ENCODE measurements around the gene ATG9B.

The ATG9B gene

GRCh38 chr7:151059367-151060112 lies 35.2 kb upstream of the ATG9B start, which contains the start of gene SLC4A2:
Gene SLC4A2, plus strand, starts transcription at chr7:151059589. Its CDS starts 2,399 bp downstream, at chr7:151061988.
- no peak for TF ChIP-seq ZFP3 (CRISPR knock-in tag; IDR thresholded peaks at IDR 0.05)
- TF ChIP-seq POU6F1 (CRISPR knock-in tag; IDR thresholded peaks at IDR 0.05; ENCODE audit: borderline replicate concordance, low read depth) = no peak
- TF ChIP-seq CSRNP3 (CRISPR knock-in tag; IDR thresholded peaks at IDR 0.05) = no peak
- no peak for TF ChIP-seq ZNF70 (CRISPR knock-in tag; IDR thresholded peaks at IDR 0.05)
- TF ChIP-seq GLIS3 (CRISPR knock-in tag; IDR thresholded peaks at IDR 0.05) = no peak
- TF ChIP-seq OSR1 (CRISPR knock-in tag; IDR thresholded peaks at IDR 0.05) = no peak
- no peak for TF ChIP-seq BACH2 (CRISPR knock-in tag; IDR thresholded peaks at IDR 0.05; ENCODE audit: borderline replicate concordance)
- no peak for TF ChIP-seq ARNTL (CRISPR knock-in tag; IDR thresholded peaks at IDR 0.05; ENCODE audit: borderline replicate concordance, low read depth)
- no peak for TF ChIP-seq PPARA (CRISPR knock-in tag; IDR thresholded peaks at IDR 0.05; ENCODE audit: borderline replicate concordance)
- no peak for TF ChIP-seq ESRRG (CRISPR knock-in tag; IDR thresholded peaks at IDR 0.05)
- TF ChIP-seq ZNF565 (CRISPR knock-in tag; conservative IDR thresholded peaks at IDR 0.05; ENCODE audit: low read depth) = no peak
- no peak for TF ChIP-seq ZNF8 (CRISPR knock-in tag; IDR thresholded peaks at IDR 0.05)
- TF ChIP-seq PATZ1 (CRISPR knock-in tag; IDR thresholded peaks at IDR 0.05; ENCODE audit: borderline replicate concordance) = peak; percentile 73; the same call in 1 of the 2 replicates
- no peak for TF ChIP-seq TCF4 (CRISPR knock-in tag; IDR thresholded peaks at IDR 0.05; ENCODE audit: borderline replicate concordance)
- no peak for TF ChIP-seq RARB (CRISPR knock-in tag; IDR thresholded peaks at IDR 0.05)
- TF ChIP-seq CSDC2 (CRISPR knock-in tag; IDR thresholded peaks at IDR 0.05) = no peak
- no peak for TF ChIP-seq ZFP30 (CRISPR knock-in tag; IDR thresholded peaks at IDR 0.05)
- TF ChIP-seq TOX (CRISPR knock-in tag; IDR thresholded peaks at IDR 0.05; ENCODE audit: borderline replicate concordance) = no peak
- TF ChIP-seq ZC3H10 (CRISPR knock-in tag; IDR thresholded peaks at IDR 0.05) = no peak
- peak; percentile 81; the same call in 1 of the 2 replicates for TF ChIP-seq SNAI2 (CRISPR knock-in tag; IDR thresholded peaks at IDR 0.05)
- TF ChIP-seq CREB5 (CRISPR knock-in tag; IDR thresholded peaks at IDR 0.05; ENCODE audit: low read depth) = no peak
- no peak for TF ChIP-seq ISL1 (CRISPR knock-in tag; IDR thresholded peaks at IDR 0.05)
- TF ChIP-seq TSHZ2 (CRISPR knock-in tag; IDR thresholded peaks at IDR 0.05) = peak; percentile 40; the same call in 1 of the 2 replicates
- peak; percentile 12 for ATAC-seq

- no peak for TF ChIP-seq ISL1 (CRISPR knock-in tag; IDR thresholded peaks at IDR 0.05)
- TF ChIP-seq ZNF565 (CRISPR knock-in tag; conservative IDR thresholded peaks at IDR 0.05; ENCODE audit: low read depth) = no peak
- no peak for TF ChIP-seq SNAI2 (CRISPR knock-in tag; IDR thresholded peaks at IDR 0.05)
- no peak for TF ChIP-seq TOX (CRISPR knock-in tag; IDR thresholded peaks at IDR 0.05; ENCODE audit: borderline replicate concordance)
- no peak for TF ChIP-seq ZFP30 (CRISPR knock-in tag; IDR thresholded peaks at IDR 0.05)
- no peak for TF ChIP-seq ZNF8 (CRISPR knock-in tag; IDR thresholded peaks at IDR 0.05)
- no peak for TF ChIP-seq CREB5 (CRISPR knock-in tag; IDR thresholded peaks at IDR 0.05; ENCODE audit: low read depth)
- no peak for TF ChIP-seq ZFP3 (CRISPR knock-in tag; IDR thresholded peaks at IDR 0.05)
- TF ChIP-seq OSR1 (CRISPR knock-in tag; IDR thresholded peaks at IDR 0.05) = no peak
- TF ChIP-seq PATZ1 (CRISPR knock-in tag; IDR thresholded peaks at IDR 0.05; ENCODE audit: borderline replicate concordance) = no peak
- no peak for TF ChIP-seq ZNF70 (CRISPR knock-in tag; IDR thresholded peaks at IDR 0.05)
- no peak for TF ChIP-seq ESRRG (CRISPR knock-in tag; IDR thresholded peaks at IDR 0.05)
- no peak for TF ChIP-seq PPARA (CRISPR knock-in tag; IDR thresholded peaks at IDR 0.05; ENCODE audit: borderline replicate concordance)
- no peak for TF ChIP-seq ARNTL (CRISPR knock-in tag; IDR thresholded peaks at IDR 0.05; ENCODE audit: borderline replicate concordance, low read depth)
- TF ChIP-seq GLIS3 (CRISPR knock-in tag; IDR thresholded peaks at IDR 0.05) = no peak
These were observed 34.6 kb upstream of the ATG9B start for GRCh38 chr7:151058781-151059366.

More at GRCh38 chr7:151058781-151059366, 34.6 kb upstream of the ATG9B start:
- ATAC-seq = no peak

Measured in SK-N-SH treated with all-trans-retinoic acid at 6 μM for 48 hours (cell line).